ENCODE measurements around the gene DNAJC22. TPM values are rescaled to one million over a fixed set of nuclear protein-coding genes. Genes with fewer than 3 reads are reported as not detected.

DNAJC22 gene
- total and polyA plus RNA-seq, 2 of the 13 experiments (the other 11 are each of a cell fraction or from before 2014, with no cell fraction given): 25.2 to 31.7 TPM

DNA sequence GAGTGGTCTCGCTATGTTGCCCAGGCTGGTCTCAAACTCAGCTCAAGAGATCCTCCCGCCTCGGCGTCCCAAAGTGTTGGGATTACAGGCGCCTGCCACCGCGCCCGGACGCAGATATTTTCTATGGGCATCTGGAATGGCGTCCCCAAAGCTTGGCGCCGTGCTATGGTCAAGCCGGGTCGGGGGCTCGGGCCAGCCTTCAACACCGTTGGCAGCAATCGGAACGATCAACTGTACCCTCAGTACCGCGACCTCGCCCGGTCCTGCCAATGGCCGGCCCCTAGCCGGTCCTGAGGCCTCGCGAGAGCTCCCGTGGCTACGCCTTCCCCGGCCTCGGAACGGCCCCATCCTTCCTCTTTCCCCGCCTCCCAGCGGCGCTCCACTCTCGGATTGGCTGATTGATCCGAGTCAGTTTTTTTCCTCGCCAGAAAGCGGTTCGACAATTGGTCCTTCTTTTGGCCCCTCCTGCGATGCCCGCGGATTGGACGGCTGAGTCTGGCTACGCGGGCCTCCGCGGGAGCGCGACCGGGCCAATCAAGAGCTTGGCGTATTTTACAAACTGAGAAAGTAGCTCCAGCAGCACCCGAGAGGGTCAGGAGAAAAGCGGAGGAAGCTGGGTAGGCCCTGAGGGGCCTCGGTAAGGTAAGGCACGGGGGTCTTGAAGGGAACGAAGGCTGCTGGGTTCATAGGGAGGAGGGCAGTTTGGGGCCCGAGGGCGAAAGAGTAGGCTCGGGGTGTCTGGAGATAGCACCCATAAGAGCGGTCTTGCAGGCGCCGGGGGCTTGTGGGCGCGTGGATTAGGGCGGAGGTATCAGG lies 23.8 kb upstream of the DNAJC22 start, which contains the start of gene TROAP (continued):
- 0 out of 2 replicates have a peak, but pooled peaks have one; percentile 59 for TF ChIP-seq ZNF275 (CRISPR knock-in tag; IDR thresholded peaks at IDR 0.05; ENCODE audit: borderline replicate concordance)
- TF ChIP-seq, protein P1, sequence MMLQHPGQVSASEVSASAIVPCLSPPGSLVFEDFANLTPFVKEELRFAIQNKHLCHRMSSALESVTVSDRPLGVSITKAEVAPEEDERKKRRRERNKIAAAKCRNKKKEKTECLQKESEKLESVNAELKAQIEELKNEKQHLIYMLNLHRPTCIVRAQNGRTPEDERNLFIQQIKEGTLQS (CRISPR knock-in tag; IDR thresholded peaks at IDR 0.05): no peak
- TF ChIP-seq KDM1A (CRISPR knock-in tag; IDR thresholded peaks at IDR 0.05): no peak
- TF ChIP-seq ZNF407 (CRISPR knock-in tag; IDR thresholded peaks at IDR 0.05; ENCODE audit: not compliant biosample characterization): peak; percentile 49
- TF ChIP-seq ZNF451 (CRISPR knock-in tag; IDR thresholded peaks at IDR 0.05): no peak
- no peak for TF ChIP-seq ZNF782 (CRISPR knock-in tag; IDR thresholded peaks at IDR 0.05; ENCODE audit: borderline replicate concordance)
- TF ChIP-seq, protein P2, sequence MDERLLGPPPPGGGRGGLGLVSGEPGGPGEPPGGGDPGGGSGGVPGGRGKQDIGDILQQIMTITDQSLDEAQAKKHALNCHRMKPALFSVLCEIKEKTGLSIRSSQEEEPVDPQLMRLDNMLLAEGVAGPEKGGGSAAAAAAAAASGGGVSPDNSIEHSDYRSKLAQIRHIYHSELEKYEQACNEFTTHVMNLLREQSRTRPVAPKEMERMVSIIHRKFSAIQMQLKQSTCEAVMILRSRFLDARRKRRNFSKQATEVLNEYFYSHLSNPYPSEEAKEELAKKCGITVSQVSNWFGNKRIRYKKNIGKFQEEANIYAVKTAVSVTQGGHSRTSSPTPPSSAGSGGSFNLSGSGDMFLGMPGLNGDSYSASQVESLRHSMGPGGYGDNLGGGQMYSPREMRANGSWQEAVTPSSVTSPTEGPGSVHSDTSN (CRISPR knock-in tag; IDR thresholded peaks at IDR 0.05): no peak
- TF ChIP-seq, protein P3, sequence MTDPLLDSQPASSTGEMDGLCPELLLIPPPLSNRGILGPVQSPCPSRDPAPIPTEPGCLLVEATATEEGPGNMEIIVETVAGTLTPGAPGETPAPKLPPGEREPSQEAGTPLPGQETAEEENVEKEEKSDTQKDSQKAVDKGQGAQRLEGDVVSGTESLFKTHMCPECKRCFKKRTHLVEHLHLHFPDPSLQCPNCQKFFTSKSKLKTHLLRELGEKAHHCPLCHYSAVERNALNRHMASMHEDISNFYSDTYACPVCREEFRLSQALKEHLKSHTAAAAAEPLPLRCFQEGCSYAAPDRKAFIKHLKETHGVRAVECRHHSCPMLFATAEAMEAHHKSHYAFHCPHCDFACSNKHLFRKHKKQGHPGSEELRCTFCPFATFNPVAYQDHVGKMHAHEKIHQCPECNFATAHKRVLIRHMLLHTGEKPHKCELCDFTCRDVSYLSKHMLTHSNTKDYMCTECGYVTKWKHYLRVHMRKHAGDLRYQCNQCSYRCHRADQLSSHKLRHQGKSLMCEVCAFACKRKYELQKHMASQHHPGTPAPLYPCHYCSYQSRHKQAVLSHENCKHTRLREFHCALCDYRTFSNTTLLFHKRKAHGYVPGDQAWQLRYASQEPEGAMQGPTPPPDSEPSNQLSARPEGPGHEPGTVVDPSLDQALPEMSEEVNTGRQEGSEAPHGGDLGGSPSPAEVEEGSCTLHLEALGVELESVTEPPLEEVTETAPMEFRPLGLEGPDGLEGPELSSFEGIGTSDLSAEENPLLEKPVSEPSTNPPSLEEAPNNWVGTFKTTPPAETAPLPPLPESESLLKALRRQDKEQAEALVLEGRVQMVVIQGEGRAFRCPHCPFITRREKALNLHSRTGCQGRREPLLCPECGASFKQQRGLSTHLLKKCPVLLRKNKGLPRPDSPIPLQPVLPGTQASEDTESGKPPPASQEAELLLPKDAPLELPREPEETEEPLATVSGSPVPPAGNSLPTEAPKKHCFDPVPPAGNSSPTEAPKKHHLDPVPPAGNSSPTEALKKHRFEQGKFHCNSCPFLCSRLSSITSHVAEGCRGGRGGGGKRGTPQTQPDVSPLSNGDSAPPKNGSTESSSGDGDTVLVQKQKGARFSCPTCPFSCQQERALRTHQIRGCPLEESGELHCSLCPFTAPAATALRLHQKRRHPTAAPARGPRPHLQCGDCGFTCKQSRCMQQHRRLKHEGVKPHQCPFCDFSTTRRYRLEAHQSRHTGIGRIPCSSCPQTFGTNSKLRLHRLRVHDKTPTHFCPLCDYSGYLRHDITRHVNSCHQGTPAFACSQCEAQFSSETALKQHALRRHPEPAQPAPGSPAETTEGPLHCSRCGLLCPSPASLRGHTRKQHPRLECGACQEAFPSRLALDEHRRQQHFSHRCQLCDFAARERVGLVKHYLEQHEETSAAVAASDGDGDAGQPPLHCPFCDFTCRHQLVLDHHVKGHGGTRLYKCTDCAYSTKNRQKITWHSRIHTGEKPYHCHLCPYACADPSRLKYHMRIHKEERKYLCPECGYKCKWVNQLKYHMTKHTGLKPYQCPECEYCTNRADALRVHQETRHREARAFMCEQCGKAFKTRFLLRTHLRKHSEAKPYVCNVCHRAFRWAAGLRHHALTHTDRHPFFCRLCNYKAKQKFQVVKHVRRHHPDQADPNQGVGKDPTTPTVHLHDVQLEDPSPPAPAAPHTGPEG (CRISPR knock-in tag; IDR thresholded peaks at IDR 0.05): peak; percentile 32; the same call in 1 of the 2 replicates
- peak; percentile 90 for TF ChIP-seq TGIF2 (CRISPR knock-in tag; IDR thresholded peaks at IDR 0.05)
- TF ChIP-seq ZSCAN25 (CRISPR knock-in tag; IDR thresholded peaks at IDR 0.05): 0 out of 2 replicates have a peak, but pooled peaks have one; percentile 63
